GM13976 (cell line): Measurements from ENCODE around the gene NTM.

Experiments used
- DNase-seq: peaks from one replicate; pipeline ENCODE4 v3.0.0; 2012; ENCODE audit warnings: low spot score
- in situ Hi-C: fragments of 300-500 bp; cut with MboI; formaldehyde crosslinking; loops from one replicate; pipeline ENCODE4 v1.12.0; 2022; ENCODE audit warnings: low sequenced_read_pairs, mixed read lengths, inconsistent platforms; ENCODE audit not compliant: unreplicated experiment
- TF ChIP-seq, protein P1 (sequence below): IDR thresholded peaks from 2 replicates; pipeline ENCODE4 v1.5.1; 2012; ENCODE audit warnings: borderline replicate concordance, mild to moderate bottlenecking; ENCODE audit not compliant: insufficient read depth; ENCODE audit errors: extremely low read depth, missing control alignments, control extremely low read depth

NTM gene

GRCh38 chr11:131954146-131954545 is 583.7 kb downstream of the NTM start:
- TF ChIP-seq, protein P1, sequence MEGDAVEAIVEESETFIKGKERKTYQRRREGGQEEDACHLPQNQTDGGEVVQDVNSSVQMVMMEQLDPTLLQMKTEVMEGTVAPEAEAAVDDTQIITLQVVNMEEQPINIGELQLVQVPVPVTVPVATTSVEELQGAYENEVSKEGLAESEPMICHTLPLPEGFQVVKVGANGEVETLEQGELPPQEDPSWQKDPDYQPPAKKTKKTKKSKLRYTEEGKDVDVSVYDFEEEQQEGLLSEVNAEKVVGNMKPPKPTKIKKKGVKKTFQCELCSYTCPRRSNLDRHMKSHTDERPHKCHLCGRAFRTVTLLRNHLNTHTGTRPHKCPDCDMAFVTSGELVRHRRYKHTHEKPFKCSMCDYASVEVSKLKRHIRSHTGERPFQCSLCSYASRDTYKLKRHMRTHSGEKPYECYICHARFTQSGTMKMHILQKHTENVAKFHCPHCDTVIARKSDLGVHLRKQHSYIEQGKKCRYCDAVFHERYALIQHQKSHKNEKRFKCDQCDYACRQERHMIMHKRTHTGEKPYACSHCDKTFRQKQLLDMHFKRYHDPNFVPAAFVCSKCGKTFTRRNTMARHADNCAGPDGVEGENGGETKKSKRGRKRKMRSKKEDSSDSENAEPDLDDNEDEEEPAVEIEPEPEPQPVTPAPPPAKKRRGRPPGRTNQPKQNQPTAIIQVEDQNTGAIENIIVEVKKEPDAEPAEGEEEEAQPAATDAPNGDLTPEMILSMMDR: no peak
- DNase-seq: no peak
- in situ Hi-C loops: no loop called here

DNA sequence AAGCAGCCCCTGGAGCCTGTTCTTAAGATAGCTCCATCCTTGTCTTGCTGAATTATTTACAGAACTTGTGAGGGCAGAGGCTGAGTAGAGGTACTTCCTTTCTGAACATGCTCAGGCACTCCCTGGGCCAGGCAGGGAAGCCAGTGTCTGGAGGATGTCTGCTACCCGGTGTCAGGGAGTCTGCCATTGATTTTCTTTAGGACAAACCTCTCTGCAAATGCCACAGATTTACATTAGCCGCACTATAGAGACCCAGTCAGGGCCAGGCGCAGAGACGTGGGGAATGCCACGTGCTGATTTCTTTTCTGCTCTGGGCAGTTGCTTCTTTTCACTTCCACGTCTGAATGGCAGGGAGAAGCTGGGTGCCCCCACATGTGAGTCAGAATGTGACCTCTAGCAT is 585.5 kb downstream of the NTM start:
- DNase-seq: no peak
- TF ChIP-seq, protein P1: no peak
- in situ Hi-C loops: no loop called here

DNA sequence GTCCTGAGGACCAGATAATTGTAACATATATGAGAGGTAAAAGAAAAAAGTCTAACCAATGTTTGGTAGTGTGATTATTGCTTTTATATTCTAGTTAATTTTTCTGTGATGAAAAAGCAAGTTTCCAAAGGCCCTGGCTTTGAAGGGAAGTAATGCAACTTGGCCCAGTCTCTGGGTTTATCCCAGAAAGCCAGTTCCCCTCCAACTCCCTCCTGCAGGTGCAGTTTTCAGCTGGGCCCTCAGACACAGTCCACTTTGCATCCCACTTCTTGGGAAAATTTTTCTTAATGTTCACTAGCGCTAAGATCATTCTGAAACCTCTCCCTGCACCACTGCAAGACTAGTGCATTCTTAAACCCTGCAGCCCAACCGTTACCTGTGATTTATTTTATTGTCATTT is 586.8 kb downstream of the NTM start:
- TF ChIP-seq, protein P1: no peak
- in situ Hi-C loops: no loop called here
- no peak for DNase-seq

- no peak for DNase-seq
- TF ChIP-seq, protein P1: no peak
- in situ Hi-C loops: no loop called here
These were observed 587.5 kb downstream of the NTM start for GRCh38 chr11:131957875-131958274.

DNA sequence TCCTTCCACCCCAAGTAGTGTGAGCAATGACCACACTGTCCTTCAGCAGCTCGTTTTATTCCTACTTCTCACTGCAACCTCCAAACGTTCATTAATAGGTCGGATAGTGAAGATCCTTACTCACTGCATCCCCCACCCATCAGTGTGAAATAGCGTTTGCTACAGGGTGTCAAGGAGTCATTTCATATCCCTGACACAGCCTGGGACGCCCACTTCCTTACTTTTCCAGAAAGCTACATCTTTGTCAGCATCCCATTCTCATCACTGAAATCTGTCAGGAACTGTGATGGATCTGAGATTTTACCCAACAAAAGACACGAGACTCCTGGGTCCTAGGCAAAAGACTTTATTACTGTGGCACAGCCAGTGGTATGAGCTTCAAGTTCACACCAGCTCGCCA is 592.4 kb downstream of the NTM start:
- TF ChIP-seq, protein P1: no peak
- DNase-seq: no peak
- in situ Hi-C loops: no loop called here

DNA sequence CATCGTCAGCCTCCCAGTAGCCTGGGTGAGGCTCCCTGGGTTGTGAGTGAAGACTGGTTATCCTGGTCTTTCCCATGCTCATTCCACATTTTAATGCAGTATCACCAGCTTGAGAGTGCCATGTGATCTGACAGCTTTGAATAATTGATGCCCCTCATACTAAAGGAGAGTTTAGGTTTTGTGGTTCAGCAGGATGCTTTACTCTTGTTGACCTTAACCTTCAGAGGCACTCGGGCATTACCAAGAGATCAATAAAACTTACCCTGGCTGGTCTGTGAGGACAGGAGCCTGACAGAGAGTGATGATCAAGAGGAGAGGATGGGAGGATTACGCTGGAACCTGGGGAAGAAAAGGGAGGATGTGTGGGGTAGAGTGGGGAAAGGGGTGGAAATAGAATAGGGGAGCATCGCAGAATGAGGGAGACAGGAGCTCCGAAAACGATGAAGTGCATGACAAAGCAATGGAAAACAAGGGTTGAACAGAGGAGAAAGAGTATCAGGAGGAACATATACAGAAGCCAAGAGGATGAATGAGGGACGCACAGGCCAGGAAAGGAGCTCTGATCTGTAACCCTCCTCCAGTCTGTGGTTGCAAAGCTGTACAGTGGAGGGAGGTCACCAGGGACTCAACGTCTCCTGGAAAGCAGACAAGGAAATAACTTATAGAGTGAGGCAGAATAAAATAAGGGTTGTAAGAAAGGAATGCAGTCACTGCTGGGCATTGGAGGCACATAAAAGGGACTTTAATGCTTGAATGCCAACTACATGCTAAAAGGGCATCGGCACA is 594.5 kb downstream of the NTM start:
- TF ChIP-seq, protein P1: no peak
- in situ Hi-C loops: no loop called here

More for the DNA sequence above, 594.5 kb downstream of the NTM start:
- no peak for DNase-seq
